GM12872 (cell line): ENCODE results near the gene PPP1R14C.

ENCODE experiments used
- TF ChIP-seq, protein P1 (sequence below): IDR thresholded peaks from 3 replicates; pipeline ENCODE4 v1.5.1; 2011; ENCODE audit warnings: low read depth, mild to moderate bottlenecking, low read length, moderate library complexity; ENCODE audit not compliant: insufficient read depth

The PPP1R14C gene

DNA sequence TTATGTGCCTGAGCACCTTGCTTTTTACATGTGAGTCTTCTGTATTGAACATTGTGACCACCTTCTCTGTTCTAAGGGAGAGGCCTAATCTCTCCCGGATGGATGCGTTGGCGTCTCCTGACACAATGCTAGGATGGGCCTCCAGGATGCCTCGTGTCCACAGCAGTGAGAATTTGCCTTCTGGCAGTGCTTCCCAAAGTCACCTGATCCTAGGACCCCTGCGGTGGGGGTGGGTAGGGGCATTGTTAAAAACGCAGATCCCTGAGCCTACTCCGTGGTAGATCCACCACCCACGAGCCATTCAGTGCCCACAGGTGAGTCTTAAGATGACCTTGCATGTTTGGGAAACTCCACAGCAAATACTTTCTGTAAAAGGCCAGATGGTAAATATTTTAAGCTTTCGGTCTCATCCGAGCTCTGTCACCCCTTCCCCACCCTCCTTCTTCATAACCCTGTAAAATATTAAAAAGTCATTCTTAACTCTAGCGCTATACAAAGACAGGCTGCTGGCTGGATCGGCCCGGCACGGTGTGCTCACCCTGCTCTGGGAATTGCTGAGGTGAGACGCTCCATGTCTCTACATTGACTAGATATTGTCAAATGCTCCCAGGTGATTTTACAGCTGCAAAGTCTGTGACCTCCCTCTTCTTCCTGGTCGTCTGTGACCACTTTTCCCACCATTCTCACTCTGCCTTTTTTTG lies 119.3 kb downstream of the PPP1R14C start:
- TF ChIP-seq, protein P1, sequence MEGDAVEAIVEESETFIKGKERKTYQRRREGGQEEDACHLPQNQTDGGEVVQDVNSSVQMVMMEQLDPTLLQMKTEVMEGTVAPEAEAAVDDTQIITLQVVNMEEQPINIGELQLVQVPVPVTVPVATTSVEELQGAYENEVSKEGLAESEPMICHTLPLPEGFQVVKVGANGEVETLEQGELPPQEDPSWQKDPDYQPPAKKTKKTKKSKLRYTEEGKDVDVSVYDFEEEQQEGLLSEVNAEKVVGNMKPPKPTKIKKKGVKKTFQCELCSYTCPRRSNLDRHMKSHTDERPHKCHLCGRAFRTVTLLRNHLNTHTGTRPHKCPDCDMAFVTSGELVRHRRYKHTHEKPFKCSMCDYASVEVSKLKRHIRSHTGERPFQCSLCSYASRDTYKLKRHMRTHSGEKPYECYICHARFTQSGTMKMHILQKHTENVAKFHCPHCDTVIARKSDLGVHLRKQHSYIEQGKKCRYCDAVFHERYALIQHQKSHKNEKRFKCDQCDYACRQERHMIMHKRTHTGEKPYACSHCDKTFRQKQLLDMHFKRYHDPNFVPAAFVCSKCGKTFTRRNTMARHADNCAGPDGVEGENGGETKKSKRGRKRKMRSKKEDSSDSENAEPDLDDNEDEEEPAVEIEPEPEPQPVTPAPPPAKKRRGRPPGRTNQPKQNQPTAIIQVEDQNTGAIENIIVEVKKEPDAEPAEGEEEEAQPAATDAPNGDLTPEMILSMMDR, result no peak

DNA sequence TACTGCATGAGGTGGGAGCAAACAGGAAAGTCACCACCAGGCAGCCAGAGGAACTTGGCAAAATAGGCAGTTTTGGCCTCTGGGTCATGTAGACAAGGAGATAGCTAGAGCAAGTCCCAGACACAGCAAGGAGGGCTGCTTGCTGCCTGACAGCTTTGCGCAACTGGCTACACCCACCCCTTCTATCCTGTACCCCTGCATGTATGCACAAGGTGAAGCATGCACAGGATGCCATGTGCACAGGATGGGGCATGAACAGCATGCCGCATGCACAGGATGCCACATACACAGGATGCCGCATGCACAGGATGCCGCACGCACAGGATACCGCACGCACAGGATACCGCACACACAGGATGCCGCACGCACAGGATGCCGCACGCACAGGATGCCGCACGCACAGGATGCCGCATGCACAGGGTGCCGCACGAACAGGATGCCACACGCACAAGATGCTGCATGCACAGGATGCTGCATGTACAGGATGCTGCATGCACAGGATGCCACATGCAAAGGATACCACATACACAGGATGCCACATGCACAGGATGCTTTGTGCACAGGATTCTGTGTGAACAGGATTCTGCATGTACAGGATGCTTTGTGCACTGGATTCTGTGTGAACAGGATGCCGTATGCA lies 121.0 kb downstream of the PPP1R14C start:
- TF ChIP-seq, protein P1, result no peak

DNA sequence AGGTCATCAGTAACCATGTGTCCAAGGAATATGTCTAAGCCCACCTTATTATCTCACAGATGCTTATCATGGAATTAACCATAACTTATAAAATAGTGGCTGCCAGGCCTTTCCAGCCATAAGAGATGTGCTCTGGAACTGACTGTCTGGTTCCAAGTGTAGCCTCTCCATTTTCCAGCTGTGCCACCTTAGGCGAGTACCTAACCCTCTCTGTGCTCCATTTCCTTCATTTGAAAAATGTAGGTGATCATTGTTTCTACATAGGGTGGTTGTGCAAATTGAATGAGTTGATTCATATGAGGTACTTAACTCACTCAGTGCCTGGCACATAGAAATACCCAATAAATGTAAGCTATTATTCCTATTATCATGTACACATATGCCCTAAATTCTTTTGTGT lies 123.5 kb downstream of the PPP1R14C start:
- TF ChIP-seq, protein P1, result no peak

DNA sequence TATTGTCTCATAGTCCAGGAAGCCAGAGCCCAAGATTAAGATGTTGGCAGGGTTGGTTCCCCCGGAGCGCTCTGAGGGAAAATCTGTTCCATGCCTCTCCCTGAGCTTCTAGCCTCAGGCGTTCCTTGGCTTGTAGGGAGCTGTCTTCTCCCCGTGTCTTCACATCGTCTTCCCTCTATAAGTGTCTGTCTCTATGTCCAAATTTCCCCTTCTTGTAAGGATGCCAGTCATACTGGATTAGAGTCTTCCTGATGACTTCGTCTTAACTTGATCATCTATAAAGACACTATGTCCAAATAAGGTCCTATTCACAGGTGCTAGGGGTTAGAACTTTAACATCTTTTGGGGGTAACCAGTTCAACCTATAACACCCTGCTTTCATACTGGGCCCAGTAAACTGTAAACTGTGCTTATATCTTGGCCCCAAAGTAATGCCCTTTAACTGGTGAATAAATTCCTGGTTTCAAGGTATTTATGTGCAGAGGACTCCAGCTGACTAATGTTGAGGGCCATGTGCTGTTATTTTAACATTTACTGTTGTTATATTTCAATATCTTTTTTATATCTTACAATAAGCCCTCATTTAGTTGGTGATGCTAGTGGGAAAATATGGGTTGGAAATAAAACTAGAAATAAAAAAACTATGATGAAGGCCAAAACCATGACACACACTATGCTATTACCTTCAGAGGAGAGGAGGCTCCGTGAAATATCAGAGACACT lies 124.3 kb downstream of the PPP1R14C start:
- TF ChIP-seq, protein P1, result no peak

DNA sequence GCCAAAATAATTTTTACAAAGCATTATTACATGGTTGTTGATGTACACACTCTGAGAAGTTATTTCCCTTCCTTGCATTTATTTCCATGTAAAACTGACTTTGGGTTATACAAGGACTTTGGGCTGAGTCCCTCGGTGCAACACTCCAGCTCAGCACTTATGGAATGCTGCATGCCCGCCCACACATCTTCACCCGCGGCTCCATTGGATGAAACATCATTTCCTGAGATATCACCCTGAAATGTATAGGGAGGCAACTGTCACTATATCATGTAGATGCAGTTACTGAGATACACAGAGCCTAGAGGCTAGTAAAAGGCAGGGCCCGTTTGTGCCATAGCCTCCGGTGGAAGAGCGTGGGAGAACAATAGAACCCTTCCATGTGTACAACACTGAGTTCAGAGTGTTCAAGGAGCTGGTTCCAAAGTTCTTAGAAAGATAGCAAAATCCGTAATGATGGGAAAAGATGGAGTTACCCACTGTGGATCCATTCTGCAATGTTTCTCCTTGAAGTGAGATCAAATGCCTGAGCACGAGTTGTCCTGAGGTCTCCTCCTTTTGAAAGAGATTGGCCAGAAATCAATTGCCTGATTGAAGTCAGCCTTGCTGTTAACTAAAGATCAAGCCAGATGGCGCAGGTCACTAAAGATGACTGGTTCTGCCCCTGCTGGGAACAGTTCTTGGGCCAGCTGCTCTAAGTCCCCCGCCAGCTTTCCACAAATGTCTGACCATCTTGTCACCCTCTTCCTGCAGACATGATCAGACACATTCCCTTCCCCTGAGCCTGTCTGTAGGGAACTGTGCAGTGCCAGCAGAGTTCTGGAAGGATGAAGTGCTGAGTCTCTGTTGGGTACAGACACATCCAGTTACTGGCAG lies 125.1 kb downstream of the PPP1R14C start:
- TF ChIP-seq, protein P1, result no peak

DNA sequence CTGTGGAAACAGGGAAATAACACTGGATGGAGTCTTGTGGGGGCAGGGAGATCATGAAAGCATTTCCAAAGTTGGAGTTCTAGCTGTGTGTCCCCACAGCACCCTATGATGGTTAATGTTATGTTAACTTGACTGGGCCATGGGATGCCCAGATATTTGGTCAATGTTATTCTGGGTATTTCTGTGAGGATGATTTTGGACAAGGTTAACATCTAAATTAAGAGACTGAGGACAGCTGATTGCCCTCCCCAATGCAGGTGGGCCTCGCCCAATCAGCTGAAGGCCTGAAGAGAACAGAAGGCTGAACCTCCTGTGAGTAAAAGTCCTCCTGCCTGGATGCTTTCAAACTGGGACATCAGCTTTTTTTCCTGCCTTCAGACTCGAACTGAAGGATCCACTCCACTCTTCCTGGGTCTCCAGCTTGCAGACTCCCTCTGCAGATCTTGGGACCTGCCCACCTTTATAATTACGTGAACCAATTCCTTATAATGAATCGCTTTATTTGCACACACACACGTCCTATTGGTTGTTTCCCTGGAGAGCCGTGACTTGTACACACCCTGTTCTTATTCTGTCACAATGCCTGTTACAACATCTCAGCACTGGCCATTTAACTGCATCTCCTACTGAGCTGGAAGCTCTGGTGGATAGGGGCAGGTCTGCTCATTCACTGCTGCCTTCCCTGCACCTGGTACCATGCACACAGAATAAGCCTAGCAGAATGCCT lies 126.4 kb downstream of the PPP1R14C start:
- TF ChIP-seq, protein P1, result no peak
